Naive B cell (primary cell): ENCODE measurements around the gene ELP1. TPM values are rescaled to one million over a fixed set of nuclear protein-coding genes. Genes with fewer than 3 reads are reported as not detected.

ENCODE experiments used
- ATAC-seq, 2 donors: fragments of 150-1000 bp; cut with Tn5 transposase; 2 replicates each; pipeline ENCODE4 v1.10.0; 2021; ENCODE audit warnings: low read depth in 2 of 2, mild to moderate bottlenecking in 2 of 2, moderate library complexity in 2 of 2
- DNase-seq: peaks from one replicate; pipeline ENCODE4 v3.0.0; 2022
- H3K27ac Mint-ChIP-seq, 6 donors: one replicate each; pipeline ENCODE4 v1.8.0; 2020 to 2022; ENCODE audit warnings: mild to moderate bottlenecking in 6 of 6, mixed read lengths in 6 of 6, moderate library complexity in 5 of 6, inconsistent platforms in 2 of 6
- H3K27me3 Mint-ChIP-seq, 3 donors: one replicate each; pipeline ENCODE4 v1.8.0; 2021 to 2022; ENCODE audit warnings: mixed read lengths in 3 of 3, mild to moderate bottlenecking in 1 of 3
- H3K36me3 Mint-ChIP-seq, 2 donors: one replicate each; pipeline ENCODE4 v1.8.0; 2020 to 2022; ENCODE audit warnings: mixed read lengths in 2 of 2, inconsistent platforms in 1 of 2, mild to moderate bottlenecking in 1 of 2
- H3K4me1 Mint-ChIP-seq, 3 donors: one replicate each; pipeline ENCODE4 v1.8.0; 2020 to 2022; ENCODE audit warnings: mixed read lengths in 3 of 3, inconsistent platforms in 1 of 3, mild to moderate bottlenecking in 1 of 3, moderate library complexity in 1 of 3
- H3K4me3 Mint-ChIP-seq, 8 donors: one replicate each; pipeline ENCODE4 v1.8.0; 2020 to 2022; ENCODE audit warnings: mild to moderate bottlenecking in 8 of 8, mixed read lengths in 8 of 8, moderate library complexity in 8 of 8, inconsistent platforms in 2 of 8
- H3K9me3 Mint-ChIP-seq, 7 donors: one replicate each; pipeline ENCODE4 v1.8.0; 2020 to 2022; ENCODE audit warnings: mixed read lengths in 7 of 7, mild to moderate bottlenecking in 5 of 7, inconsistent platforms in 2 of 7, moderate library complexity in 1 of 7
- polyA plus RNA-seq, 6 donors: library from polyadenylated mRNA; unstranded; fragments of 300-500 nt; fragmentation: Illumina TruSeq; gene quantifications; one replicate each; pipeline ENCODE4 v1.2.3, GENCODE V29; 2021; ENCODE audit warnings: low read depth in 6 of 6

ELP1 gene
- polyA plus RNA-seq, 6 donors from 2014 or later: 9.8 to 14.8 (median 12.7) TPM

DNA sequence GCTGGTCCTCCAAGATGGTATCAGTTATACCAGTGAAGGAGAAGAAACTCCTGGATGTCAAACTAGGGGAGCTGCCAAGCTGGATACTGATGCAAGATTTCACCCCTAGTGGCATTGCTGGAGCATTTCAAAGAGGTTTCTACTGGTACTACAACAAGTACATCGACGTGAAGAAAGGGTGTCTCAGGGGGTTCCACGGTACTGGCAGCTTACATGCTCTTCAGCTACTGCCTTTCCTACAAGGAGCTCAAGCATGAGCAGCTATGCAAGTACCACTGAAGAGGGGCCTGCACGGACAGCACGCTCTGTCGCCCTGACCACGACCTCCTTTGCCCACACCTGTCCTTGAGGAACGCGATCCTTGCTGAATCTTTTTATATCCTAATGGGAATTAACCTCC is 97.6 kb downstream of the ELP1 start:
- Mint-ChIP-seq H3K27ac (no peak overlapping the region), H3K36me3 (peaks cover 0 to 4% of the 10 kb centered on the region in 2 donors), H3K4me3 (peak overlapping the region in 1 of 8 donors; percentile 29), H3K9me3 (peaks cover 0 to 5% (median 0%) of the 10 kb centered on the region in 7 donors), H3K4me1 (peaks cover 19 to 26% (median 26%) of the 10 kb centered on the region in 3 donors), H3K27me3 (no peaks in the 10 kb centered on the region)
- ATAC-seq (no peak), DNase-seq (no peak)

DNA sequence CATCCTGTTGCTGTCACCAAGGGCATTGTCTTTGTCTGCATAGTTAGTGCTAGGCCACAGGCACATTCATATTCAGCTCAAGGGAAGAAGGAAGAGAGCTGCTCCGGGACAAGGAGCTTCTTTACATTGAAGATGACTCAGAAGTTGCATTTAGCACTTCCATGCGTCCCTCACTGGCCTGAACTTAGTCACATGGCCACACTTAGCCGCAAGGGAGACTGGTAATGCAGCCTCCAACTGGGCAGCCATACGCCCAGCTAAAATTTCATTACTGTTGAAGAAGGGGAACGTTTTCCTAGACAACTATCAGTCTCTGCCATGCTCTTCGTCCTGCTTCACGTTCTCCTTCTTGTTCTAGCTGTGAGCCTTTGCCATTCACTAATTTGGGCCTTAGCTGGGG is 98.1 kb downstream of the ELP1 start:
- H3K27me3 Mint-ChIP-seq: no peaks in the 10 kb centered on the region
- H3K36me3 Mint-ChIP-seq: peaks cover 3 to 4% of the 10 kb centered on the region in 2 donors
- peaks cover 0 to 5% (median 0%) of the 10 kb centered on the region in 7 donors for H3K9me3 Mint-ChIP-seq

DNA sequence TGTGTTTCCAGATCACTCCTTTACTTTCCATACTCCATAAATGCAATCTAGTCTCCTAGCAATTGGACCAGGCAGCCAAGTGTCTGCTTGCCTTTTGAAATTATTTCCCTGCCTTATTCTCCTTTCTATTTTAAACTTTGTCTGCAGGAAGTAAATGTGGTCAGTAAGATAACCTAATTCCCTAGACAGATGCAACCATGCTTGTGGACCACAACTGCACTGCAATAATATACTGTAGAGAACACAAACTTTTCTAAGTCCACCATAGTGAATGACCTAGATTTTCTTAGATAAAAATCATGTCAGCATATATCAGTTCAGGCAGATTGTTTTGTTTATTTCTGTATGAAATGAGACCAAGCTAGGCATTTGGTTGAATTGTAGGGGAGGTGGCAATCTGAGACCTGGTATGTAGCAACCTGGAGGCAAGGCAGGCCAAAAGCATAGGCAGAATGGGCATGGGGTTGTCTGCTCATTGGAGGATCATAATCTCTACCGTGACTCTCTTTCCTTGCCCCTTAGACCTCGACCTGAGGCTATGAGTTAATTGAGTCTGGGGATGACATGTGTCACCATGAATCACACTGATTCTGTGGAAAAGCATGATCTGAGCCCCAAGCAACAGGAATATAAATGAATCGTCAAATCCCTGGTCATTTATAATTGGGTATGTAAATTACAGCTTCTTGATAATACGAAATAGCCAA is 98.8 kb downstream of the ELP1 start:
- no peaks in the 10 kb centered on the region for H3K27me3 Mint-ChIP-seq
- peak overlapping the region in 7 of 8 donors; percentile 12 to 78 (median 44) for H3K4me3 Mint-ChIP-seq
- peak; percentile 13 for DNase-seq
- H3K36me3 Mint-ChIP-seq: peaks cover 9 to 10% of the 10 kb centered on the region in 2 donors
- peaks cover 19 to 26% (median 20%) of the 10 kb centered on the region in 3 donors for H3K4me1 Mint-ChIP-seq
- H3K9me3 Mint-ChIP-seq: peaks cover 0 to 5% (median 0%) of the 10 kb centered on the region in 7 donors
- H3K27ac Mint-ChIP-seq: peak overlapping the region in 2 of 6 donors; percentile 51 to 78
- ATAC-seq: peak; percentile 54 to 71

More for the DNA sequence above, 98.1 kb downstream of the ELP1 start:
- ATAC-seq (no peak), DNase-seq (no peak)
- no peak overlapping the region for H3K27ac Mint-ChIP-seq
- H3K4me1 Mint-ChIP-seq: peaks cover 19 to 26% (median 21%) of the 10 kb centered on the region in 3 donors
- peak overlapping the region in 2 of 8 donors; percentile 29 to 71 for H3K4me3 Mint-ChIP-seq

DNA sequence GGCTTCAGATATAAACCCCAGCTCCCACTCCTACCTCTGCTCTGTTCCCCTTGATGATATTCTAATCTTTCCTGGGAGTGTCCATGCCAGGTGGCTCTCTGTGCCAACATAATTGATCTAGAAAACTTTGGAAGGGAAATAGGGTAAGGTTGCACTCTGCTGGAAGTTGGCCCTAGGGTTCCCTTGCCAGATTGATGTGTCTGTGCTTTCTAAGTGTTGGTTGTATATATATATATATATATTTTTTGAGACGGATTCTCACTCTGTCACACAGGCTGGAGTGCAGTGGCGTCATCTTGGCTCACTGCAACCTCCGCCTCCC is 101.8 kb downstream of the ELP1 start:
- peaks cover 5 to 10% of the 10 kb centered on the region in 2 donors for H3K36me3 Mint-ChIP-seq
- ATAC-seq (no peak), DNase-seq (no peak)
- H3K9me3 Mint-ChIP-seq: no peaks in the 10 kb centered on the region
- no peak overlapping the region for H3K4me3 Mint-ChIP-seq
- H3K4me1 Mint-ChIP-seq: peaks cover 19 to 26% (median 20%) of the 10 kb centered on the region in 3 donors
- H3K27me3 Mint-ChIP-seq: no peaks in the 10 kb centered on the region
- no peak overlapping the region for H3K27ac Mint-ChIP-seq

DNA sequence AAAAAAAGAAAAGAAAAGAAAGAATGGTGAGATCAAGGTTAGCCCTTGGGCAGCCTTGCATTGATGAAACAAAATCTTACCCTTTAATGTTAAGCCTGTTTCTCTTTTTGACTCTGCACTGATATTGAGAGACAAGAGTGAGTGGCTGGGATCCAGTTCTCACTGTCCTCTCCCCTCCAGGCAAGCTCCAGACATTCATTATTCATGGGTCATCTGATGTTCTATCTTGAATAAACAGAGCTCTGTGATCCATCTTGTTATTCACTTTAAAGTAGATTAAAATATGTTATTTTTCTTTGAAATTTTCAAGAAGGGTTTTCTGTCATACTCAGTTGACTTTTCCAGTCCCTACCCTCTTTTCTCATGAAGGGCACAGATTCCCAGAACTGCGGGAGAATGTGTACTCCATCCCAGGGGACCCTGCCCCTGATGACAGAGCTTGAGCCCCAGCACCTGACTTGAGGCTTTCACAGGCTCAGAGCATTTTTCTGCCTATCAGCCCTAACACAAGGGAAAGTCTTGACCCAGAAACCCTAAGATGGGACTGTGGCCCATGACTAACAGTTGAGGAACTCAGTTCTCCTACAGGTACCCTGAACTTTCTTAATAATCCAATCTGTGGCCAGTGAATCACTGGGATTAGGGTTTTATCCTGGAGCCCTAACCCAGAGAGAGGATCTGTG is 102.3 kb downstream of the ELP1 start:
- Mint-ChIP-seq H3K4me3 (no peak overlapping the region), H3K27ac (no peak overlapping the region), H3K36me3 (peaks cover 5 to 10% of the 10 kb centered on the region in 2 donors), H3K27me3 (no peaks in the 10 kb centered on the region), H3K4me1 (peaks cover 19 to 24% (median 20%) of the 10 kb centered on the region in 3 donors), H3K9me3 (no peaks in the 10 kb centered on the region)
- ATAC-seq: no peak
- DNase-seq: no peak

DNA sequence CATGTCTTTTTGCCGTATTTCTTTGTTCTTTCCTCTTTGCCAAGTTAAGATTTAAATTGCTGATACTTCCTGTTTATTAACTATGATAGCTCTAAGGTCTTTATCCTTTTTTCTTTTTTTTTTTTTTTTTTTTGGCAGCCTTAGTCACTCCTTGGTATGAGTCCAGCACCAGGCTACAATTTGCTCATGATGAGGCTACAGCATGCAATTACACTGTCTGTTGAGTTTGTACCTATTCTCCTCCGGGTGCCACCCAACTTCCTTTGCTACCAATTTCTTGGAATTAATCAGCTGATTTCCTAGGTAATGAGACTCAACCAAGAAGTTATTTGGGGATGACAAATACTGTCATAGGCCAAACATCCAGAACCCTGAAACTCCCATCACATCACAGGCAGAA is 103.7 kb downstream of the ELP1 start:
- Mint-ChIP-seq H3K27me3 (no peaks in the 10 kb centered on the region), H3K4me1 (peaks cover 9 to 11% (median 10%) of the 10 kb centered on the region in 3 donors), H3K4me3 (no peak overlapping the region), H3K9me3 (peaks cover 0 to 2% (median 0%) of the 10 kb centered on the region in 7 donors), H3K27ac (peak overlapping the region in 1 of 6 donors; percentile 3), H3K36me3 (peaks cover 5 to 10% of the 10 kb centered on the region in 2 donors)
- DNase-seq (no peak), ATAC-seq (no peak)

DNA sequence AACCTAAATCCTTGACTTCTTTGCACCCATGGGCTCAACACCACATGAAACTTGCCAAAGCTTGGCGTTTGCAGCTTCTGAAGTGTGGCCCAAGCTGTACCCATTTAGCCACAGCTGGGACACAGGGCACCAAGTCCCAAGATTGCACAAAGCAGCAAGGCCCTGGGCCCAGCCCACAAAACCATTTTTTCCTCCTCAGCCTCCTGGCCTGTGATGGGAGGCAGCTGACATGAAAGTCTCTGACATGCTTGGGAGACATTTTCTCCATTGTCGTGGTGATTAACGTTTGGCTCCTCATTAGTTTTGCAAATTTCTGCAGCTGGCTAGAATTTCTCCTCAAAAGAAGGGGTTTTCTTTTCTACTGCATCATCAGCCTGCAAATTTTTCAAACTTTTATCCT is 110.1 kb downstream of the ELP1 start:
- Mint-ChIP-seq H3K4me3 (no peak overlapping the region), H3K4me1 (peaks cover 10 to 21% (median 18%) of the 10 kb centered on the region in 3 donors), H3K36me3 (peaks cover 17 to 21% of the 10 kb centered on the region in 2 donors), H3K27me3 (no peaks in the 10 kb centered on the region), H3K27ac (no peak overlapping the region), H3K9me3 (peaks cover 9 to 30% (median 22%) of the 10 kb centered on the region in 7 donors)
- DNase-seq (no peak), ATAC-seq (no peak)

Other genes with a start within 250 kb of the ELP1 start
- gene ACTL7B, start 78.1 kb downstream of the ELP1 start, polyA plus RNA-seq: not detected
- gene ACTL7A, start 71.9 kb downstream of the ELP1 start, polyA plus RNA-seq: not detected
- gene ABITRAM, start 276 bp upstream of the ELP1 start, polyA plus RNA-seq: 10 to 100 TPM in 5 of 6 donors, 1 to 10 TPM in 1; 9.6 to 16.7 (median 11.3) TPM
- 1 to 10 TPM in 1 of 6 donors, under 1 TPM in 3, not detected in 2; 0.32 to 1.1 (median 0.80) TPM for gene CTNNAL1, start 79.4 kb upstream of the ELP1 start, polyA plus RNA-seq
- 10 to 100 TPM; 11.6 to 34.3 (median 15.9) TPM for gene TMEM245, start 185.8 kb upstream of the ELP1 start, polyA plus RNA-seq
- gene FRRS1L, start 233.1 kb upstream of the ELP1 start, polyA plus RNA-seq: not detected